Choroid plexus epithelial cell (primary cell): ENCODE measurements around the gene PXK.
"Not testable (repeated sequence)": the region's sequence is repeated elsewhere in the genome, so short reads cannot be mapped to it uniquely, and the experiment has no call there.

ENCODE experiments used
- DNase-seq: peaks from one replicate; pipeline ENCODE4 v3.0.0-alpha.2; 2010; ENCODE audit warnings: low read depth
- H3K4me3 ChIP-seq: 2 replicates; pipeline ENCODE4 v1.5.1; 2011; ENCODE audit warnings: low read depth, mild to moderate bottlenecking, control low read depth, low read length, moderate library complexity
- TF ChIP-seq, protein P1 (sequence below): conservative IDR thresholded peaks from 2 replicates; pipeline ENCODE4 v1.5.1; 2011; ENCODE audit warnings: low read depth, mild to moderate bottlenecking, control low read depth, inconsistent platforms, low read length, moderate library complexity

Gene PXK

DNA sequence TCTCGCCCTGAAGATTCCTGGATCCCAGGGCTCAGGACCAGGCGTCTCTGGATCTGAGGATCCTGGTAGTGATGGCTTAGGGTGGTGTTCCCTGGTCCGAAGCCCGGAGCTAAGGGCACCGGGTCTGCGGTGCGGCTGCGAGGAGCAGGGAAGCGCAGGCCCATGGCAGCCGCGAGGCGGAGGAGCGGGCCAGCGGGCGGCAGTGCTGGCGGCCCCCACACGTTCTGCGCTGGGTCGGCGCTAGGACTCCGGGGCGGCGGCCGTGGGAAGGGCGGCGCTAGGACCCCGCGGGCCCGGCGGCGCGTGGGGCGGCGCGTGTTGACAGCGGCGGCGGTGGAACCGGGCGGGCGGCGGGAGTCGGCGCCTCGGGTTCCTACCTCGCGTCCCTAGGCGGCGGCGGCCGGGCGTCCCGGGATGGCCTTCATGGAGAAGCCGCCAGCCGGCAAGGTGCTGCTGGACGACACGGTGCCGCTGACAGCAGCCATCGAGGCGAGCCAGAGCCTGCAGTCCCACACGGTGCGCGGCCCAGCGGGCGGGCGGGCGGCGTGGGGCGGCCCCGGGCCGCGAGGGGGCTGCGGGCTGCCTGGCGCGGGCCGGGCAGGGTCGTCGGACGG lies at the start of gene PXK:
Gene PXK (plus strand): TSS at position 318 of the 614 bp plus-strand sequence. CDS start 97 bp downstream, at position 415.
- TF ChIP-seq, protein P1, sequence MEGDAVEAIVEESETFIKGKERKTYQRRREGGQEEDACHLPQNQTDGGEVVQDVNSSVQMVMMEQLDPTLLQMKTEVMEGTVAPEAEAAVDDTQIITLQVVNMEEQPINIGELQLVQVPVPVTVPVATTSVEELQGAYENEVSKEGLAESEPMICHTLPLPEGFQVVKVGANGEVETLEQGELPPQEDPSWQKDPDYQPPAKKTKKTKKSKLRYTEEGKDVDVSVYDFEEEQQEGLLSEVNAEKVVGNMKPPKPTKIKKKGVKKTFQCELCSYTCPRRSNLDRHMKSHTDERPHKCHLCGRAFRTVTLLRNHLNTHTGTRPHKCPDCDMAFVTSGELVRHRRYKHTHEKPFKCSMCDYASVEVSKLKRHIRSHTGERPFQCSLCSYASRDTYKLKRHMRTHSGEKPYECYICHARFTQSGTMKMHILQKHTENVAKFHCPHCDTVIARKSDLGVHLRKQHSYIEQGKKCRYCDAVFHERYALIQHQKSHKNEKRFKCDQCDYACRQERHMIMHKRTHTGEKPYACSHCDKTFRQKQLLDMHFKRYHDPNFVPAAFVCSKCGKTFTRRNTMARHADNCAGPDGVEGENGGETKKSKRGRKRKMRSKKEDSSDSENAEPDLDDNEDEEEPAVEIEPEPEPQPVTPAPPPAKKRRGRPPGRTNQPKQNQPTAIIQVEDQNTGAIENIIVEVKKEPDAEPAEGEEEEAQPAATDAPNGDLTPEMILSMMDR: no peak

DNA sequence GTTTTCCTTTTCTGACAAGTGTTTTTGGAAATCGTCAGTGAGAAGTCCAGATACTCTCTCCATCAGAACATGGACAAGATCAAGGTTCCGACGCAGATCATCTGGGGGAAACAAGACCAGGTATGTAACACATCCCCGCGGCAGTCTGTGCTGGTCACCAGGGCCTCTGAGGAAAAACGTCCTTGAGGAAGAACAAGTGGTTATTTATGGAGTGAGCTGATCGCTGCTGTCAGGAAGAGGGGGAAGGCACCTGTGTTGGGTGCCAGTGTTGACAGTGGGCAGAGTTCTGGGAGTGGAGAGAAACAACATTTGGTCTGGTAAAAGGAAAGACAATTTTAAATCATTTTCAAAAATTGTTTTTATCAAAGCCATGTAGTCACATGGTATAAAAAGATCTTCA lies 47.4 kb upstream of the PXK start:
- TF ChIP-seq, protein P1: no peak
- no peak for DNase-seq
- H3K4me3 ChIP-seq: no peak overlapping the region

More for the DNA sequence above, at the start of gene PXK:
- peak within 1 kb of the TSS; percentile 79 for H3K4me3 ChIP-seq
- DNase-seq: peak; percentile 80

DNA sequence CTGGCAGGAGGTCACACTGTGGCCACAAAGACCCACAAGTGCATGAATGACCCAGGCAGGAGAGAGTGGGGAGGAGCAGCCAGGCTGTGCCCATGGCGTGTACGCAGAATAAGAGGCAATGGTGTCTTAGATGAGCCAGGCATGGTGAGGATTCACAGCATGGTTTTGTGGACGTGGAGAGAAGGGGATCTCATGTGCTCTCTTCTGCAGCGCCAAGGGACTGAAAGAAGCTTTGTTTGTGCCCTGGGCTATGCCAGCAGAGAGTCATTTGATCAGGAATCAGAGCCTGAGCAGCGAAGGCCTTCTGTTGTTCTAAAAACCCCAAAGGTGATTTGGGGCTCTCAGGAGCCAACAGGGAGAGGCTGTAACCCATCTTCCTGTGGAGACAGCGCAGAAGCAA lies 45.3 kb upstream of the PXK start:
- H3K4me3 ChIP-seq: no peak overlapping the region
- TF ChIP-seq, protein P1: no peak
- no peak for DNase-seq

GRCh38 chr3:58288011-58288728 lies 44.5 kb upstream of the PXK start:
- H3K4me3 ChIP-seq: no peak overlapping the region
- TF ChIP-seq, protein P1: peak; percentile 36
- DNase-seq: peak; percentile 20

DNA sequence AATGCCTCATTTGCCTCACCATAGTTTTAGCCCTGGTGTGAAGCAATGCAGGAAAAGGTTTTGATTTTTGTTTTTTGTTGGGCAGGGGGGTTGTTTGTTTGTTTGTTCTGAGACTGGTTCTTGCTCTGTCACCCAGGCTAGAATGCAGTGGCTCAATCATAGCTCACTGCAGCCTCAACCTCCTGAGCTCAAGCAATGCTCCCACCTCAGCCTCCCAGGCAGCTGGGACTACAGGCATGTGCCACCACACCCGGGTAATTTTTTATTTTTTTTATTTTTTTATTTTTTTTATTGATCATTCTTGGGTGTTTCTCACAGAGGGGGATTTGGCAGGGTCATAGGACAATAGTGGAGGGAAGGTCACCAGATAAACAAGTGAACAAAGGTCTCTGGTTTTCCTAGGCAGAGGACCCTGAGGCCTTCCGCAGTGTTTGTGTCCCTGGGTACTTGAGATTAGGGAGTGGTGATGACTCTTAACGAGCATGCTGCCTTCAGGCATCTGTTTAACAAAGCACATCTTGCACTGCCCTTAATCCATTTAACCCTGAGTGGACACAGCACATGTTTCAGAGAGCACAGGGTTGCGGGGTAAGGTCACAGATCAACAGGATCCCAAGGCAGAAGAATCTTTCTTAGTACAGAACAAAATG lies 43.6 kb upstream of the PXK start:
- H3K4me3 ChIP-seq, DNase-seq: not testable (repeated sequence)

DNA sequence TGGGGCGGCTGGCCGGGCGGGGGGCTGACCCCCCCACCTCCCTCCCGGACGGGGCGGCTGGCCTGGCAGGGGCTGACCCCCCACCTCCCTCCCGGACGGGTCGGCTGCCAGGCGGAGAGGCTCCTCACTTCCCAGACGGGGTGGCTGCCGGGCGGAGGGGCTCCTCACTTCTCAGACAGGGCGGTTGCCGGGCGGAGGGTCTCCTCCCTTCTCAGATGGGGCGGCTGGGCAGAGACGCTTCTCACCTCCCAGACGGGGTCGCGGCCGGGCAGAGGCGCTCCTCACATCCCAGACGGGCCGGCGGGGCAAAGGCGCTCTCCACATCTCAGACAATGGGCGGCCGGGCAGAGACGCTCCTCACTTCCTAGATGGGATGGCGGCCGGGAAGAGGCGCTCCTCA lies 42.2 kb upstream of the PXK start:
- DNase-seq, H3K4me3 ChIP-seq: not testable (repeated sequence)

GRCh38 chr3:58291671-58292338 lies 40.9 kb upstream of the PXK start:
- TF ChIP-seq, protein P1: no peak
- no peak overlapping the region for H3K4me3 ChIP-seq
- no peak for DNase-seq
